Stimulated activated CD4-positive, alpha-beta T cell treated with anti-CD3 and anti-CD28 coated beads, Interleukin-2, amount 100 ng/mL, for 24 hours (primary cell): ENCODE measurements around the gene FRS3.
"Not testable (repeated sequence)": the region's sequence is repeated elsewhere in the genome, so short reads cannot be mapped to it uniquely, and the experiment has no call there.

Source experiments
- DNase-seq, 2 donors: peaks; one replicate each; pipeline ENCODE4 v3.0.0-alpha.2; 2020

FRS3 gene

GRCh38 chr6:41768545-41769308 lies 11.0 kb downstream of the FRS3 start:
- DNase-seq, result no peak

- no peak for DNase-seq
Observed at GRCh38 chr6:41767112-41767833, 12.4 kb downstream of the FRS3 start.

GRCh38 chr6:41766043-41766664 lies 13.5 kb downstream of the FRS3 start:
- DNase-seq, result not testable (repeated sequence)

- no peak for DNase-seq
Observed at GRCh38 chr6:41763470-41763869, 16.2 kb downstream of the FRS3 start.

- no peak for DNase-seq
Observed at GRCh38 chr6:41759905-41760579, 19.7 kb downstream of the FRS3 start.

GRCh38 chr6:41759106-41759904 lies 20.4 kb downstream of the FRS3 start:
- no peak for DNase-seq

GRCh38 chr6:41758641-41759035 lies 21.1 kb downstream of the FRS3 start:
- no peak for DNase-seq

GRCh38 chr6:41757931-41758640 lies 21.6 kb downstream of the FRS3 start:
- no peak for DNase-seq

- DNase-seq, result no peak
Observed at GRCh38 chr6:41757271-41757670, 22.4 kb downstream of the FRS3 start.

GRCh38 chr6:41756354-41756753 lies 23.3 kb downstream of the FRS3 start:
- no peak for DNase-seq

GRCh38 chr6:41755895-41756294 lies 23.8 kb downstream of the FRS3 start:
- no peak for DNase-seq

GRCh38 chr6:41750374-41750773 lies 29.3 kb downstream of the FRS3 start:
- no peak for DNase-seq

GRCh38 chr6:41748542-41748941 lies 31.2 kb downstream of the FRS3 start:
- no peak for DNase-seq

- no peak for DNase-seq
Observed at GRCh38 chr6:41748102-41748477, 31.6 kb downstream of the FRS3 start.

- no peak for DNase-seq
Observed at GRCh38 chr6:41747256-41748101, 32.2 kb downstream of the FRS3 start, which contains the start of gene PGC. Gene PGC (minus strand): TSS chr6:41747397. CDS start chr6:41747334, 63 bp downstream.

- DNase-seq, result no peak
Observed at GRCh38 chr6:41746107-41746506, 33.6 kb downstream of the FRS3 start.

- no peak for DNase-seq
Observed at GRCh38 chr6:41744236-41744787, 35.4 kb downstream of the FRS3 start.

GRCh38 chr6:41743406-41744235 lies 36.1 kb downstream of the FRS3 start:
- no peak for DNase-seq
